Breast epithelium (tissue), 3 donors: ENCODE data around the gene RGL1.

Experiments
- POLR2A ChIP-seq: fragments of 450-650 bp; IDR thresholded peaks from one replicate; pipeline ENCODE4 v1.6.1; 2016; ENCODE audit warnings: antibody characterized with exemption, mild to moderate bottlenecking, moderate library complexity
- POLR2AphosphoS5 ChIP-seq, 3 donors: sonication (generic); formaldehyde crosslinking; IDR thresholded peaks; one replicate each; pipeline ENCODE4 v1.6.1; 2017; ENCODE audit warnings: antibody characterized with exemption in 3 of 3
- TF ChIP-seq, protein P1 (sequence below), 3 donors: fragments of 450-650 bp; IDR thresholded peaks; one replicate each; pipeline ENCODE4 v1.5.1; 2016 to 2017; ENCODE audit warnings: antibody characterized with exemption in 3 of 3, mild to moderate bottlenecking in 3 of 3, moderate library complexity in 3 of 3

GRCh38 chr1:183769956-183770815, 34.7 kb upstream of the RGL1 start:
- TF ChIP-seq POLR2AphosphoS5 (IDR thresholded peaks at IDR 0.05) (no peak), POLR2A (no peak)
- TF ChIP-seq, protein P1, sequence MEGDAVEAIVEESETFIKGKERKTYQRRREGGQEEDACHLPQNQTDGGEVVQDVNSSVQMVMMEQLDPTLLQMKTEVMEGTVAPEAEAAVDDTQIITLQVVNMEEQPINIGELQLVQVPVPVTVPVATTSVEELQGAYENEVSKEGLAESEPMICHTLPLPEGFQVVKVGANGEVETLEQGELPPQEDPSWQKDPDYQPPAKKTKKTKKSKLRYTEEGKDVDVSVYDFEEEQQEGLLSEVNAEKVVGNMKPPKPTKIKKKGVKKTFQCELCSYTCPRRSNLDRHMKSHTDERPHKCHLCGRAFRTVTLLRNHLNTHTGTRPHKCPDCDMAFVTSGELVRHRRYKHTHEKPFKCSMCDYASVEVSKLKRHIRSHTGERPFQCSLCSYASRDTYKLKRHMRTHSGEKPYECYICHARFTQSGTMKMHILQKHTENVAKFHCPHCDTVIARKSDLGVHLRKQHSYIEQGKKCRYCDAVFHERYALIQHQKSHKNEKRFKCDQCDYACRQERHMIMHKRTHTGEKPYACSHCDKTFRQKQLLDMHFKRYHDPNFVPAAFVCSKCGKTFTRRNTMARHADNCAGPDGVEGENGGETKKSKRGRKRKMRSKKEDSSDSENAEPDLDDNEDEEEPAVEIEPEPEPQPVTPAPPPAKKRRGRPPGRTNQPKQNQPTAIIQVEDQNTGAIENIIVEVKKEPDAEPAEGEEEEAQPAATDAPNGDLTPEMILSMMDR (IDR thresholded peaks at IDR 0.05): no peak
